Vagina (tissue), 2 donors: Measurements from ENCODE around the gene FAM50A.

Experiments
- CTCF ChIP-seq, 3 experiments: fragments of 450-650 bp in 2 of 3; fragments of 200-600 bp in 1 of 3; sonication (generic) in 1 of 3; IDR thresholded peaks; one replicate each; pipeline ENCODE4 v1.5.1; 2017 to 2019; ENCODE audit warnings: antibody characterized with exemption in 3 of 3, mild to moderate bottlenecking in 2 of 3, moderate library complexity in 2 of 3
- POLR2A ChIP-seq, 2 donors: fragments of 450-650 bp; IDR thresholded peaks; one replicate each; pipeline ENCODE4 v1.6.1; 2017; ENCODE audit warnings: antibody characterized with exemption in 2 of 2, mild to moderate bottlenecking in 2 of 2, moderate library complexity in 2 of 2
- POLR2AphosphoS5 ChIP-seq, 2 donors: sonication (generic); formaldehyde crosslinking; IDR thresholded peaks; one replicate each; pipeline ENCODE4 v1.9.0; 2017; ENCODE audit warnings: antibody characterized with exemption in 2 of 2, mild to moderate bottlenecking in 2 of 2, low read depth in 1 of 2; ENCODE audit not compliant: insufficient read depth in 1 of 2

- TF ChIP-seq CTCF (IDR thresholded peaks at IDR 0.05) (no peak), POLR2A (IDR thresholded peaks at IDR 0.05) (no peak), POLR2AphosphoS5 (IDR thresholded peaks at IDR 0.05; ENCODE audit: insufficient read depth in 1 of 2, low read depth in 1 of 2) (no peak)
These were observed 40.6 kb downstream of the FAM50A start for GRCh38 chrX:154484255-154485149.
